ENCODE data around the gene RTN4R. TPM values are rescaled to one million over a fixed set of nuclear protein-coding genes. Genes with fewer than 3 reads are reported as not detected.

Gene RTN4R
- total RNA-seq, 4 donors from 2014 or later: 2.5 to 6.9 (median 3.6) TPM

DNA sequence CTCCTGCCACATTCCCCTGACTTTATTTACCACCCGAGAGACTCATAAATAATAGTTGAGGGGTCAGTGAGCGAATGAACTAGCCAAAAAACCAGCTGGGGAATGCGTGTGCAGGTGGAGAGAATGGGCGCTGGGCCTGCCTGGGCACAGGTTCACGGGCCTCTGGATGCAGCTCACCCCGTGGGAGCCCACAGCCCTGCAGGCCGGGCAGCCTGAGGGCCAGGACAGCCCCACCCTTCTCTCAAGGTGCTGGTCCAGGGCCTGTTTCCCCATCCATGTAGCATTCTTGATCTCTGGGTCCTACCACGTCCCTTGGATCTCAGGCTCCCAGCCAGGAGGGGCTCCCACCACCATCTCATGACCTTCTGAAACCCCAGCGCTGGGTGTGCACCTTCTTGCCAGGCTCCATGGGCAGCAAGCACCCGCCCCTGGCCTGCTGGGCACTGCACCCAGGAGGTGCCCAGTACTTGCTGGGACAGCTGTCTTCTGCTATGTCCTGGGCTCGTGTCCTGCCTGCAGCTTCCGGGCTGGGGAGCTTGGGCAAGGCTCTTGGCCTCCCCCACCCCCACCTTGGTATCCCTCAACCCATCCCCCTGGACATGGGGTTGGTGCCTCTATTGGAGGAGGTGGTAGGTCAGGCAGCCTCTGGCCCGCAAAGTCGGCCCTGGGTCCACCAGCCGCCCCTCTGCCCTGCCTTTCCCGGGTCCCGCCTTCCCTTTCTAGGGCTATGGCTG lies 74.2 kb downstream of the RTN4R start:
- Histone ChIP-seq H3K4me1 (no peaks in the 10 kb centered on the region), H3K27me3 (no peaks in the 10 kb centered on the region), H3K27ac (no peak overlapping the region), H3K4me3 (no peak overlapping the region), H3K9me3 (no peaks in the 10 kb centered on the region), H3K36me3 (no peaks in the 10 kb centered on the region)
- 82 to 89% methylated on average over 15 to 17 of the region's 17 CpGs for WGBS, 2 donors
- DNase-seq (ENCODE audit: low spot score in 2 of 2): no peak
- TF ChIP-seq POLR2A (IDR thresholded peaks at IDR 0.05) (no peak), EP300 (IDR thresholded peaks at IDR 0.05) (no peak)
- TF ChIP-seq, protein P1, sequence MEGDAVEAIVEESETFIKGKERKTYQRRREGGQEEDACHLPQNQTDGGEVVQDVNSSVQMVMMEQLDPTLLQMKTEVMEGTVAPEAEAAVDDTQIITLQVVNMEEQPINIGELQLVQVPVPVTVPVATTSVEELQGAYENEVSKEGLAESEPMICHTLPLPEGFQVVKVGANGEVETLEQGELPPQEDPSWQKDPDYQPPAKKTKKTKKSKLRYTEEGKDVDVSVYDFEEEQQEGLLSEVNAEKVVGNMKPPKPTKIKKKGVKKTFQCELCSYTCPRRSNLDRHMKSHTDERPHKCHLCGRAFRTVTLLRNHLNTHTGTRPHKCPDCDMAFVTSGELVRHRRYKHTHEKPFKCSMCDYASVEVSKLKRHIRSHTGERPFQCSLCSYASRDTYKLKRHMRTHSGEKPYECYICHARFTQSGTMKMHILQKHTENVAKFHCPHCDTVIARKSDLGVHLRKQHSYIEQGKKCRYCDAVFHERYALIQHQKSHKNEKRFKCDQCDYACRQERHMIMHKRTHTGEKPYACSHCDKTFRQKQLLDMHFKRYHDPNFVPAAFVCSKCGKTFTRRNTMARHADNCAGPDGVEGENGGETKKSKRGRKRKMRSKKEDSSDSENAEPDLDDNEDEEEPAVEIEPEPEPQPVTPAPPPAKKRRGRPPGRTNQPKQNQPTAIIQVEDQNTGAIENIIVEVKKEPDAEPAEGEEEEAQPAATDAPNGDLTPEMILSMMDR (IDR thresholded peaks at IDR 0.05): no peak

DNA sequence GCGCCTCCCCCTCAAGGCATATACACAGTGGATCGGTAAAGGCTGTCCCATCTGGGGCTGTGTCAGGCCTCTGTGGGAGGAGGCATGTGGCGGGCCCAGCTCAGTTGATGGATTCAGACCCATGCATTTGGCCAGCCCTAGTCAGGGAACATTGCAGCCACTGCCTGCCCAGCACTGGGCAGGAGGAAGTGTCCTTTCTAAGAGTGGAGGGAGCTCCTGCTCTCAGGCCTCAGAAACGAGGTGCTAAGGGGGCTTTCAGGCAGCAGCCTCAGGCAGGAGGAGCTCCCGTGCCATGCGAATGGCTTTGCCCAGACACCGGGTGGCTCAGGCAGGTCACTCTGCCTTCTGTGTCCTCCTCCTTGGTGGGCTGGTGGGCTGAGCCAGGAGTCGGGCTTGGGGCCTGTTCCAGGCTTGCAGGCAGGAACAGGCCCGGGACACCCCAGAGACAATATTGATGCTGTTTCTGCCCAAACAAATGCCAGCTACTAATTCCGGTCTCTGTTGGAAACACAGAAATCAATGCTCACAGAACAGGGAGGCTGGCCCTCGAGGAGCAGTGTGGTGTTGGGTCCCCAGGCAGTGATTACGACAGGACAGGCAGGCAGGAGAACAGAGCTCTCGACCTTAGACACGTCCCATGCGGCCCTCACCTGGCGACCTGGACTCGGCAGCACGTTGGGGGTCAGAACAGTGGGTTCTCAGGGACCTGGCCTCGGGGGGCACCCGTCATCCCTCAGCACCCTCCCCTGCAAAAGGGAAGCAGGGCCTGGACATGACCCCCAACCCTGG lies 75.0 kb downstream of the RTN4R start:
- WGBS, 2 donors: 62 to 78% methylated on average over 18 to 19 of the region's 20 CpGs
- Histone ChIP-seq H3K9me3 (no peaks in the 10 kb centered on the region), H3K4me3 (no peak overlapping the region), H3K4me1 (no peaks in the 10 kb centered on the region), H3K27ac (no peak overlapping the region), H3K36me3 (no peaks in the 10 kb centered on the region), H3K27me3 (no peaks in the 10 kb centered on the region)
- no peak for TF ChIP-seq EP300 (IDR thresholded peaks at IDR 0.05)
- DNase-seq (ENCODE audit: low spot score in 2 of 2): no peak

DNA sequence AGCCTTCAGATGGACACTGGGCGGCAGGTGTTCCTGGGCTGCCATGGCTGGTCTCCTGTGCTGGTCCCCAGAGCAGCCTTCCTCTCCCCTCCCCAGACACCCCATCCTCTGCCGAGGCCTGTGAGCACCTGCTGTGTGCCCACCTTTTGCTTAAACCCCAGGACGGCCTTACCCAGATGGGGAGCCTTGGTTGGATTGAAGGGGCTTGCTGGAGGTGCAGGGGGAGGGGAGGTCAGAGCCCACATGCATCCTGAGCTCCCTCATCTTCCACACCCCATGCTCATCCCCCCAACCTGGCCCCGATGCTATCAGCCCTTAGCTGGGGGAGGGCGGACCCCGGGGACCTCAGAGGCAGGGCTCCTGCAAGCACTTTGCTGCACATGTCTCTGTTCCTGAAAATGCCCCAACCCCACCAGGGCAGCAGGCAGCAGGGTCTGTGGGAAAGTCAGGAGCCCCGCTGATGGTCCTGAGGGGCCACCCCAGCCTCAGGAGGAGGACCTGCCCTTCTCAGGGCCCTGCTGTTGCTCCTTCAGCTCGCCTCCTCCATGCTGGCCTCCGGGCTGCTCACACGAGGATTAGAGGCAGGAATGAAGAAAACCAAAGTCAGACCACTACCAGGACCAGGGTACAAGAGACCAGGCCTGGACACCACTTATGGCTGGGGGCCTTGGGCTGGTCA lies 75.7 kb downstream of the RTN4R start:
- H3K27me3 ChIP-seq: no peaks in the 10 kb centered on the region
- H3K4me3 ChIP-seq: no peak overlapping the region
- no peaks in the 10 kb centered on the region for H3K4me1 ChIP-seq
- no peaks in the 10 kb centered on the region for H3K9me3 ChIP-seq
- 90% methylated on average over 7 to 9 of the region's 10 CpGs for WGBS, 2 donors
- TF ChIP-seq POLR2A (IDR thresholded peaks at IDR 0.05): no peak
- no peak for TF ChIP-seq EP300 (IDR thresholded peaks at IDR 0.05)
- TF ChIP-seq, protein P1 (IDR thresholded peaks at IDR 0.05): no peak
- H3K27ac ChIP-seq: no peak overlapping the region
- H3K36me3 ChIP-seq: no peaks in the 10 kb centered on the region
- DNase-seq (ENCODE audit: low spot score in 2 of 2): no peak

DNA sequence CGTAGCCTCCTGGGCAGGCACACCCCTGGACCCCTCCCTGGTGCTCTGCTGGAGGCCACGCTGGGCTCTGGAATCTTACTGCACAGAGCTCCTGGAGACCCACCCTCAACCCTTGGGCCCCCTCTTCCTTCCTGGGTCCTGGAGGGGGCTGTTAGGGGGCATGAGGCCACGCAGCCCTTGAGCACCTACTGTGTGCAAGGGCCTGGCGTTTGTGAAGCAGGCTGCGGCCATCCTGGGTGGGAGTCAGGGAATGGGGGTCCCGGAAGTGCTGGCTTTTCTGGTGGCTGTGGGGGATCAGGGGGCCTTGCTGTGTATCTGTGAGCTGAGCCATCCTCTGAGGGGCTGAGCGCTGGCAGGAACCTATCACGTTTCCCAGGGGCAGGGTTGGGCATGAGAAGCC lies 76.3 kb downstream of the RTN4R start:
- no peak overlapping the region for H3K27ac ChIP-seq
- TF ChIP-seq, protein P1 (IDR thresholded peaks at IDR 0.05): no peak
- TF ChIP-seq POLR2A (IDR thresholded peaks at IDR 0.05): no peak
- TF ChIP-seq EP300 (IDR thresholded peaks at IDR 0.05): no peak
- H3K4me3 ChIP-seq: no peak overlapping the region
- no peak for DNase-seq (ENCODE audit: low spot score in 2 of 2)
- 75 to 79% methylated on average over 4 to 8 of the region's 8 CpGs for WGBS, 2 donors
- no peaks in the 10 kb centered on the region for H3K27me3 ChIP-seq
- no peaks in the 10 kb centered on the region for H3K9me3 ChIP-seq
- no peaks in the 10 kb centered on the region for H3K4me1 ChIP-seq
- H3K36me3 ChIP-seq: no peaks in the 10 kb centered on the region

Small RNA genes lying within 50 kb of the gene (small RNA-seq; reads per million reads assigned to genes)
- gene MIR1286: not detected

Other genes with a start within 250 kb of the RTN4R start
- gene TANGO2, start 247.2 kb downstream of the RTN4R start, total RNA-seq: 10 to 100 TPM; 31.7 to 56.7 (median 39.0) TPM
- gene DGCR8, start 188.1 kb downstream of the RTN4R start, total RNA-seq: 10 to 100 TPM; 23.0 to 35.1 (median 26.0) TPM
- 100 to 1,000 TPM; 135 to 238 (median 176) TPM for gene RANBP1, start 152.2 kb downstream of the RTN4R start, total RNA-seq
- 100 to 1,000 TPM in 1 of 4 donors, 10 to 100 TPM in 3; 39.0 to 139 (median 55.9) TPM for gene TRMT2A, start 151.1 kb downstream of the RTN4R start, total RNA-seq
- 10 to 100 TPM; 40.6 to 53.7 (median 47.4) TPM for gene ZDHHC8, start 136.5 kb downstream of the RTN4R start, total RNA-seq
- 10 to 100 TPM in 1 of 4 donors, 1 to 10 TPM in 3; 1.5 to 12.4 (median 6.6) TPM for gene CCDC188, start 117.3 kb downstream of the RTN4R start, total RNA-seq
- 10 to 100 TPM; 57.6 to 87.9 (median 66.8) TPM for gene DGCR6L, start 51.7 kb upstream of the RTN4R start, total RNA-seq
- gene ZNF74, start 125.8 kb upstream of the RTN4R start, total RNA-seq: 10 to 100 TPM in 2 of 4 donors, 1 to 10 TPM in 2; 8.7 to 13.5 (median 10.2) TPM
- gene SCARF2, start 169.5 kb upstream of the RTN4R start, total RNA-seq: 10 to 100 TPM; 28.4 to 72.0 (median 53.1) TPM
- 10 to 100 TPM; 31.6 to 50.4 (median 41.4) TPM for gene KLHL22, start 227.5 kb upstream of the RTN4R start, total RNA-seq
- gene MED15, start 239.3 kb upstream of the RTN4R start, total RNA-seq: 100 to 1,000 TPM in 2 of 4 donors, 10 to 100 TPM in 2; 49.2 to 147 (median 102) TPM

Data from tibial nerve (tissue), 4 donors.